Trophoblast cell (in vitro differentiated cells and primary cell): Measurements from ENCODE around the gene ZWILCH.
A peak's percentile ranks its signal among the peaks of the same experiment; 100 is the strongest.

ENCODE experiments used
- DNase-seq, 2 donors: peaks; one replicate each; pipeline ENCODE4 v3.0.0-alpha.2; 2016
- H2AFZ ChIP-seq: 2 replicates; pipeline ENCODE4 v1.6.1; 2013; ENCODE audit warnings: low read length, moderate library complexity, mild to moderate bottlenecking; ENCODE audit not compliant: insufficient read depth, poor library complexity
- H2AK5ac ChIP-seq: 2 replicates; pipeline ENCODE4 v1.6.1; 2013; ENCODE audit warnings: mild to moderate bottlenecking, low read length
- H2BK120ac ChIP-seq: 2 replicates; pipeline ENCODE4 v1.6.1; 2013; ENCODE audit warnings: low read length, mild to moderate bottlenecking, moderate library complexity; ENCODE audit not compliant: insufficient read depth, poor library complexity
- H2BK12ac ChIP-seq: 2 replicates; pipeline ENCODE4 v1.6.1; 2013; ENCODE audit warnings: mild to moderate bottlenecking, low read length, moderate library complexity
- H2BK5ac ChIP-seq: 2 replicates; pipeline ENCODE4 v1.6.1; 2013; ENCODE audit warnings: low read length, low read depth, moderate library complexity, mild to moderate bottlenecking; ENCODE audit not compliant: poor library complexity
- H3K14ac ChIP-seq: 2 replicates; pipeline ENCODE4 v1.6.1; 2013; ENCODE audit warnings: mild to moderate bottlenecking, low read length
- H3K18ac ChIP-seq: 2 replicates; pipeline ENCODE4 v1.6.1; 2013; ENCODE audit warnings: mild to moderate bottlenecking, low read length
- H3K23ac ChIP-seq: 2 replicates; pipeline ENCODE4 v1.6.1; 2013; ENCODE audit warnings: low read length
- H3K27ac ChIP-seq: 2 replicates; pipeline ENCODE4 v1.5.1; 2013; ENCODE audit warnings: low read depth, mild to moderate bottlenecking, inconsistent platforms, low read length, moderate library complexity
- H3K27me3 ChIP-seq: 2 replicates; pipeline ENCODE4 v1.6.1; 2013; ENCODE audit warnings: inconsistent platforms, mild to moderate bottlenecking, low read length, moderate library complexity; ENCODE audit not compliant: insufficient read depth
- H3K36me3 ChIP-seq, 2 experiments: 1 replicate in 1 of 2; 2 replicates in 1 of 2; pipeline ENCODE4 v1.6.1; 2013; ENCODE audit warnings: low read length in 2 of 2, mild to moderate bottlenecking in 2 of 2, moderate library complexity in 1 of 2; ENCODE audit not compliant: insufficient read depth in 2 of 2, control insufficient read depth in 1 of 2
- H3K4ac ChIP-seq: 2 replicates; pipeline ENCODE4 v1.6.1; 2013; ENCODE audit warnings: low read depth, mild to moderate bottlenecking, low read length, moderate library complexity
- H3K4me1 ChIP-seq, 2 experiments: 1 replicate in 1 of 2; 2 replicates in 1 of 2; pipeline ENCODE4 v1.6.1; 2013; ENCODE audit warnings: low read length in 2 of 2, mild to moderate bottlenecking in 2 of 2, moderate library complexity in 1 of 2; ENCODE audit not compliant: insufficient read depth in 2 of 2, control insufficient read depth in 1 of 2
- H3K4me2 ChIP-seq: 2 replicates; pipeline ENCODE4 v1.6.1; 2013; ENCODE audit warnings: inconsistent platforms, mild to moderate bottlenecking, low read length, moderate library complexity
- H3K4me3 ChIP-seq: 2 replicates; pipeline ENCODE4 v1.5.1; 2013; ENCODE audit warnings: mild to moderate bottlenecking, low read depth, low read length, inconsistent platforms
- H3K79me1 ChIP-seq: one replicate; pipeline ENCODE4 v1.6.1; 2013; ENCODE audit warnings: low read length
- H3K79me2 ChIP-seq: 2 replicates; pipeline ENCODE4 v1.6.1; 2013; ENCODE audit warnings: low read length, mild to moderate bottlenecking; ENCODE audit not compliant: control insufficient read depth, insufficient read depth, poor library complexity
- H3K9ac ChIP-seq: 2 replicates; pipeline ENCODE4 v1.6.1; 2013; ENCODE audit warnings: mild to moderate bottlenecking, low read length
- H3K9me3 ChIP-seq: 2 replicates; pipeline ENCODE4 v1.6.1; 2013; ENCODE audit warnings: low read depth, mild to moderate bottlenecking, control low read depth, inconsistent platforms, low read length; ENCODE audit not compliant: insufficient read depth
- H4K12ac ChIP-seq: 2 replicates; pipeline ENCODE4 v1.6.1; 2013; ENCODE audit warnings: low read depth, mild to moderate bottlenecking, low read length, moderate library complexity
- H4K8ac ChIP-seq: 2 replicates; pipeline ENCODE4 v1.6.1; 2013; ENCODE audit warnings: low read depth, mild to moderate bottlenecking, low read length, moderate library complexity
- H4K91ac ChIP-seq: one replicate; pipeline ENCODE4 v1.6.1; 2013; ENCODE audit warnings: low read depth, mild to moderate bottlenecking, low read length, moderate library complexity
- WGBS: extraction: QIAGEN DNeasy Blood & Tissue Kit; methylation state at CpG from one replicate; pipeline ENCODE4 v1.1.7; 2013; ENCODE audit warnings: missing lambda C conversion rate; ENCODE audit not compliant: insufficient read length, insufficient coverage; ENCODE audit errors: extremely low coverage; 5-methylcytosine and 5-hydroxymethylcytosine counted together

ZWILCH gene

GRCh38 chr15:66594836-66595235, 89.7 kb downstream of the ZWILCH start:
- WGBS = no CpG with 5 or more reads among the region's 5 CpGs
- DNase-seq = no peak

GRCh38 chr15:66595332-66595731, 90.2 kb downstream of the ZWILCH start:
- Histone ChIP-seq H3K4me2 (no peak overlapping the region), H2BK5ac (no peak overlapping the region), H3K23ac (no peak overlapping the region), H3K79me2 (no peaks in the 10 kb centered on the region), H3K4me3 (no peak overlapping the region), H2BK120ac (no peak overlapping the region), H3K4ac (no peak overlapping the region), H3K18ac (no peak overlapping the region), H3K14ac (no peak overlapping the region), H3K9me3 (no peaks in the 10 kb centered on the region), H4K8ac (no peak overlapping the region), H3K79me1 (no peaks in the 10 kb centered on the region), H4K12ac (no peak overlapping the region), H2BK12ac (no peak overlapping the region), H2AFZ (no peak overlapping the region), H4K91ac (no peak overlapping the region), H3K27ac (no peak overlapping the region), H3K36me3 (no peaks in the 10 kb centered on the region), H2AK5ac (no peak overlapping the region), H3K4me1 (peaks cover 8 to 15% of the 10 kb centered on the region in 2 experiments), H3K9ac (no peak overlapping the region), H3K27me3 (no peaks in the 10 kb centered on the region)
- no peak for DNase-seq

More at GRCh38 chr15:66594836-66595235, 89.7 kb downstream of the ZWILCH start:
- Histone ChIP-seq H3K4me2 (no peak overlapping the region), H3K4ac (no peak overlapping the region), H2BK120ac (no peak overlapping the region), H3K36me3 (no peaks in the 10 kb centered on the region), H2AK5ac (no peak overlapping the region), H4K12ac (no peak overlapping the region), H4K91ac (no peak overlapping the region), H3K79me1 (no peaks in the 10 kb centered on the region), H2AFZ (no peak overlapping the region), H3K18ac (no peak overlapping the region), H3K4me1 (peaks cover 8 to 15% of the 10 kb centered on the region in 2 experiments), H3K79me2 (no peaks in the 10 kb centered on the region), H4K8ac (no peak overlapping the region), H3K14ac (no peak overlapping the region), H2BK5ac (no peak overlapping the region), H2BK12ac (no peak overlapping the region), H3K27ac (no peak overlapping the region), H3K9me3 (no peaks in the 10 kb centered on the region), H3K23ac (peak overlapping the region; percentile 70), H3K27me3 (no peaks in the 10 kb centered on the region), H3K4me3 (no peak overlapping the region), H3K9ac (no peak overlapping the region)

- no peaks in the 10 kb centered on the region for H3K27me3 ChIP-seq
- H3K4me3 ChIP-seq = no peak overlapping the region
- no peak overlapping the region for H3K4ac ChIP-seq
- no peak overlapping the region for H4K8ac ChIP-seq
- no peak overlapping the region for H3K18ac ChIP-seq
- no peak overlapping the region for H4K91ac ChIP-seq
- H3K4me2 ChIP-seq = no peak overlapping the region
- no peak for DNase-seq
- H2AFZ ChIP-seq = no peak overlapping the region
- H3K79me1 ChIP-seq = no peaks in the 10 kb centered on the region
- no peak overlapping the region for H2BK12ac ChIP-seq
- no peak overlapping the region for H2AK5ac ChIP-seq
- no peaks in the 10 kb centered on the region for H3K79me2 ChIP-seq
- no peak overlapping the region for H3K14ac ChIP-seq
- no peaks in the 10 kb centered on the region for H3K9me3 ChIP-seq
- H3K27ac ChIP-seq = no peak overlapping the region
- H3K9ac ChIP-seq = no peak overlapping the region
- H3K4me1 ChIP-seq = peaks cover 8 to 12% of the 10 kb centered on the region in 2 experiments
- no peaks in the 10 kb centered on the region for H3K36me3 ChIP-seq
- H2BK5ac ChIP-seq = no peak overlapping the region
- no peak overlapping the region for H2BK120ac ChIP-seq
- no peak overlapping the region for H4K12ac ChIP-seq
- whole genome bisulfite sequencing = no CpG with 5 or more reads among the region's 8 CpGs
- H3K23ac ChIP-seq = no peak overlapping the region
Observed at GRCh38 chr15:66595931-66596545, 90.9 kb downstream of the ZWILCH start.

- Histone ChIP-seq H3K9ac (no peak overlapping the region), H3K4me2 (no peak overlapping the region), H3K27me3 (no peaks in the 10 kb centered on the region), H4K12ac (no peak overlapping the region), H3K4me3 (no peak overlapping the region), H3K9me3 (no peaks in the 10 kb centered on the region), H3K18ac (no peak overlapping the region), H2BK5ac (no peak overlapping the region), H3K27ac (no peak overlapping the region), H3K23ac (no peak overlapping the region), H3K79me1 (no peaks in the 10 kb centered on the region), H2BK120ac (no peak overlapping the region), H2AK5ac (no peak overlapping the region), H3K79me2 (no peaks in the 10 kb centered on the region), H3K36me3 (no peaks in the 10 kb centered on the region), H2AFZ (no peak overlapping the region), H3K4me1 (peaks cover 4% of the 10 kb centered on the region in 2 experiments), H4K8ac (no peak overlapping the region), H2BK12ac (no peak overlapping the region), H3K4ac (no peak overlapping the region), H3K14ac (no peak overlapping the region), H4K91ac (no peak overlapping the region)
- no peak for DNase-seq
- no CpG with 5 or more reads among the region's 14 CpGs for WGBS
Observed at GRCh38 chr15:66598095-66598815, 93.1 kb downstream of the ZWILCH start.
